ENCODE results near the gene RIT1.

The RIT1 gene, protein sequence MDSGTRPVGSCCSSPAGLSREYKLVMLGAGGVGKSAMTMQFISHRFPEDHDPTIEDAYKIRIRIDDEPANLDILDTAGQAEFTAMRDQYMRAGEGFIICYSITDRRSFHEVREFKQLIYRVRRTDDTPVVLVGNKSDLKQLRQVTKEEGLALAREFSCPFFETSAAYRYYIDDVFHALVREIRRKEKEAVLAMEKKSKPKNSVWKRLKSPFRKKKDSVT

GRCh38 chr1:155911156-155912055, at the start of gene RIT1:
RIT1 (minus strand) TSS chr1:155911349; CDS start chr1:155910761, 588 bp downstream.
- DNase-seq, result peak; percentile 92

DNA sequence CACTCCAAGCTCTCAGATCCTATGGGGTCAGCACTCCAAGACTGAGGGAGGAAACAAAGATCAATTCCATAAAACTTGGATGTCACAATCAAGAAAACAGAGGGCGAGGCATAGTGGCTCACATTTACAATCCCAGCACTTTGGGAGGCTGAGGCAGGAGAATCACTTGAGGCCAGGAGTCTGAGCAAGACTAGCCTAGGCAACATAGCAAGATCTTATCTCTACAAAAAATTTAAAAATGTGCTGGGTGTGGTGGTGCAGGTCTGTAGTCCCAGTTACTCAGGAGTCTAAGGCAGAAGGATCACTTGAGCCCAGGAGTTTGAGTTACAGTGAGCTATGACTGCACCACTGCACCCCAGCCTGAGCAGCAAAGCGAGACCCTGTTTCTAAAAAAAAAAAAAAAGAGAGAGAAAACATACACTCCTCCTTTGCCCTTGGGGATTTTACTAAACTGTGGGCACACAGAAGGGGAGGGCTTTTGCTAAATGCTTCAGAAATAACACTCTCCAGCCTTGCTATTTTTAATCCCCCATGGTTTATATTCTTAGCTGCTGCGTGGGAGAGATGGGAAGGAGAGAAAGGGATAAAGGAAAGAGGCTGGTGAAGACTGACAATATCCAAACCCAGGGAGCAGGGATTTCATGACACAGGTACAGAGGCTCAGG, 49.1 kb upstream of the RIT1 start:
- no peak for DNase-seq

DNA sequence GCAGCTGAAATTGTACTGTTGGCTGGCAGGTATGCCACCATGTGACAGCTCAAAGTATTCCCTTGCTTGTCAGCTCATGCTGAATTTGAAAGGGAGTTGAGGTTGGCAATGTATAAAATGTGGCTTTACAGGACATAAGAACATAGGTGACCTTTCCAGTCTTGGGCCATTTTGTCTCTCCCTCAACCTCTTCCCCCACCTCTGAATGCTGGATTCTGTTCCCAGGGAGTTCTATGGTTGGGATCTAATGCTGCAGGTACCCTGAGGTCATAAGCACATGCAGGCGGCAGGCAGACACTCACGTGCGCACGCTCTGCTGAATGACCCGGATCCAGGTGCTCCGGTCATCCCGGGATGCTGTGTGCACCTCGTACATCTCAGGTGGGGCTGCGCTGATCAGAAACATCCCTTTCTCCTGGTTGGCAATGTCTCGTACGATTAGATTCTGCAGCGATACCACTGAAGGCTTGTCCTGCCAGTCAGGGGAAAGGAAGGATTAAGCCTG, 46.3 kb upstream of the RIT1 start:
- DNase-seq, result no peak

DNA sequence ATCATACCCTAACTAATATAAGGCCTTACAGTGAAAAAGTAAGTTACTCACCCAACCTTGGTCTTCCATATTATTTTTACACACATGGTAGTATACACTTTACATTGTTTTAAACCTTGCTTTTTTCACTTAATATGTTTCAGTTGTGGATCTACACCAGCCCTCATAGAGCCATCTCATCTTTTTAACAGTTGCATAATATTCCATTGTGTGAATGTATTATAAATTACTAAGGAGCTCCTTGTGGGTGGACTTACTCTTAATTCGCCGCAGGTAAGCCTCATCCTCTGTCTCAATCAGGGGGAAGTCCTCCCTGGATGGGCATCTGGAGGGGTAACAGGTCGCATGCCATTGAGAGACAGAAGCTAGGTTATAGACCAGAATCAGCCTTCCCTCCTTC, 43.5 kb upstream of the RIT1 start:
- DNase-seq, result no peak

DNA sequence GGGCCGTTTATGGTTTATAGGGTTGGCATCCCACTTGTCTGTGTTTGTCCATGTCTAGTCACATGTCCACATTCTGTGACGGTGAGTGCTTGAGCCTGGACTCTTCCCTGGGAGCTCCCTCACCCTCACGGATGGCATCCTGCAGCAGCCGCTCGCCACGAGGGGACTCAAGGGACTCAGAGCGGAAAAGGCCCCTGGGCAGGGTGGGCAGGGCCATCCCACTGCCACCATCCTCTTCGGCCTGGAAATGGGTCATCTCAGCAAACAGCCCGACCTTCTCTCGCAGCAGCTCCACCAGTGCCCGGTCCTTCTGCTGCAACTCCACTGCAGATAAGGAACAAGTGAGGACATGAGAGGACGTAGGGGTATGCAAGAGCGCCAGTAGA, 41.3 kb upstream of the RIT1 start:
- no peak for DNase-seq

- no peak for DNase-seq
These were observed 40.8 kb upstream of the RIT1 start for GRCh38 chr1:155951753-155952504.

- no peak for DNase-seq
These were observed 39.7 kb upstream of the RIT1 start for GRCh38 chr1:155950829-155951228.

DNA sequence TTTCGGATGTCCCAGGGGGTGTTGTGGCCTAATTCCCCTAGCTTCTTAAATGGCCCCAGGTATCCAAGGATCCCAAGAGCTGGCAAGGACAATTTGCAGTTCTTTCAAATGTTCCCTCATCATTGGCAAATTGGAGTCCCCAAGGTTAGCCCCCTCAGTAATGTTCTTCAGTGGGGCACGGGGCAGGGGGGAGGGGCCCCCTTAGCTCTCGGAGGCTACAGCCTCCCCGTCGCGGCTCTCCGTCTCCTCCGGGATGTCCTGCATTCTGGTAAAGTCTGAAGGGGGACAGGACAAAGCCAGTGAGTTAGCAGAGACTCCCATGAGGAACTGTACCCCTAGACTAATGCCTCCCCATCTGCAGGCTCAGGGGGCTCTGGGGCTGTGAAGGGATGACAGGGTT, 36.6 kb upstream of the RIT1 start:
- DNase-seq, result no peak

DNA sequence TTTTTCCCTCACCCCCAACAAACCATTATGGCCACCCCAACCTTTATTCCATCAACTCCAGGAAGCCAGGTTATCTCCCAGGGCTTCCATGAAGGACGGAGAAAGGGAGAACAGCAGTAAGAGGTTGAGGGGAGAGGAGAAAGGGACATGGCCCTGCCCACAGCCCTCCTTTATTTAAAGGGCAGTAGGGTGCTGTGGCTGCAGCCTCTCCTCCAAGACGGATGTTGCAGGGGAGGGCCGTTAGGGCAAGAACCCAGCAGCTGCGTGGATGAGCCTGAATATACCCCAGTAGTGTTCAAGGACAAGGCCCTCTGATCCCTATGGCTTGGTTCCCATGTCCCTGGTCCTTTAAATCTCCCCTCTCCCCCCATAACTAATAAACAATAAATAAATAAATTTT, 36.1 kb upstream of the RIT1 start:
- DNase-seq, result no peak

- DNase-seq, result no peak
These were observed 35.6 kb upstream of the RIT1 start for GRCh38 chr1:155946633-155947219.

- peak; percentile 31 for DNase-seq
These were observed 33.3 kb upstream of the RIT1 start for GRCh38 chr1:155944444-155944799.

- no peak for DNase-seq
These were observed 31.5 kb upstream of the RIT1 start for GRCh38 chr1:155942578-155943141.

DNA sequence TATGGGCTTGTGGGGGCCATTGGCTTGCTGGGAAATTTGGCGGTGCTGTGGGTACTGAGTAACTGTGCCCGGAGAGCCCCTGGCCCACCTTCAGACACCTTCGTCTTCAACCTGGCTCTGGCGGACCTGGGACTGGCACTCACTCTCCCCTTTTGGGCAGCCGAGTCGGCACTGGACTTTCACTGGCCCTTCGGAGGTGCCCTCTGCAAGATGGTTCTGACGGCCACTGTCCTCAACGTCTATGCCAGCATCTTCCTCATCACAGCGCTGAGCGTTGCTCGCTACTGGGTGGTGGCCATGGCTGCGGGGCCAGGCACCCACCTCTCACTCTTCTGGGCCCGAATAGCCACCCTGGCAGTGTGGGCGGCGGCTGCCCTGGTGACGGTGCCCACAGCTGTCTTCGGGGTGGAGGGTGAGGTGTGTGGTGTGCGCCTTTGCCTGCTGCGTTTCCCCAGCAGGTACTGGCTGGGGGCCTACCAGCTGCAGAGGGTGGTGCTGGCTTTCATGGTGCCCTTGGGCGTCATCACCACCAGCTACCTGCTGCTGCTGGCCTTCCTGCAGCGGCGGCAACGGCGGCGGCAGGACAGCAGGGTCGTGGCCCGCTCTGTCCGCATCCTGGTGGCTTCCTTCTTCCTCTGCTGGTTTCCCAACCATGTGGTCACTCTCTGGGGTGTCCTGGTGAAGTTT, 30.8 kb upstream of the RIT1 start:
- DNase-seq, result no peak

GRCh38 chr1:155940993-155941844, 30.1 kb upstream of the RIT1 start, which contains the start of gene RXFP4:
RXFP4 (plus strand) TSS chr1:155941638; CDS start chr1:155941710, 72 bp downstream.
- DNase-seq, result peak; percentile 31

DNA sequence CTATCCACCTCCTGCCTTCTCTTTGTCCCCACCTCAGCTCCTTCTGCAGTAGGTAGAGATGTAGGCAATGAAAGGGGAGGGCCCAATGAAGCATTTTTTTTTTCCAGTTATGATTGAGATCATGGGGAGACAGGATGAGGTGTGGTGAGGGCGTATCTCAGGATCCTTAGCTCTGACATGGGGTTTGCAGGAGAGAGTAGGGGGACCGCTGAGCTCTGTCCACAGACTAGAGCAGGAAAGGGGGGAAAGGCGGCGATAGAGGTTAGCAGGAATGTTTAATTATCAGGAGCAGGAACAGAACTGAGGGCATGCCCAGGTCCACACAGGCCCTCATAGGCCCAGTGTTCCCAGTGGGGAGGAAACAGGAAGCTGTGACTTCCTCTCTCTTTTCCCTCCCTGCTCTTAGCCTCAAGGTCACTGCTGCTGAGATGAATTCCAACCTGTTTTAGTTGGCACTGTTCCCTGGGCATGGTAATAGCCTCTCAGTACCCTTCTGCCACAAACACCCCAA, 29.4 kb upstream of the RIT1 start:
- peak; percentile 55 for DNase-seq

DNA sequence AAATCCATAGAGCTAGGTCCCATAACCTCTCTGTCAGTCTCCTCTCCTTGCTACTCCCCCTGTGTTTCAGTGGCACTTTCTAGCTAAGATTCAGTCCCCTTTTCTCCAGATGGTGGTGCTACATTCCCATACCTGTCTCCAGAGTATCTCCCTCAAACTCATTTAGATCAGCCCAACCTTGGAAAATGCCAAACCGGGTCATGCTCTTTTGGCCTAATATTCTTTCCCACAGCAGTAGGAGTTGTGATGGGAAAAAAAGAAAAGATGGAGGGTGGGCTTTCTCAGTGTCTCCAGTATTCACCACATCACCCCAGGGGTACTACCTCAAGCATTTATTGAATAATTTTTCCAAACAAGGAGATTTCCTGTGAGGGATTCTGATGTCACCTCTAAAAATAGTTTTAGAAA, 27.1 kb upstream of the RIT1 start:
- peak; percentile 63 for DNase-seq

- no peak for DNase-seq
These were observed 23.9 kb upstream of the RIT1 start for GRCh38 chr1:155934936-155935590.

DNA sequence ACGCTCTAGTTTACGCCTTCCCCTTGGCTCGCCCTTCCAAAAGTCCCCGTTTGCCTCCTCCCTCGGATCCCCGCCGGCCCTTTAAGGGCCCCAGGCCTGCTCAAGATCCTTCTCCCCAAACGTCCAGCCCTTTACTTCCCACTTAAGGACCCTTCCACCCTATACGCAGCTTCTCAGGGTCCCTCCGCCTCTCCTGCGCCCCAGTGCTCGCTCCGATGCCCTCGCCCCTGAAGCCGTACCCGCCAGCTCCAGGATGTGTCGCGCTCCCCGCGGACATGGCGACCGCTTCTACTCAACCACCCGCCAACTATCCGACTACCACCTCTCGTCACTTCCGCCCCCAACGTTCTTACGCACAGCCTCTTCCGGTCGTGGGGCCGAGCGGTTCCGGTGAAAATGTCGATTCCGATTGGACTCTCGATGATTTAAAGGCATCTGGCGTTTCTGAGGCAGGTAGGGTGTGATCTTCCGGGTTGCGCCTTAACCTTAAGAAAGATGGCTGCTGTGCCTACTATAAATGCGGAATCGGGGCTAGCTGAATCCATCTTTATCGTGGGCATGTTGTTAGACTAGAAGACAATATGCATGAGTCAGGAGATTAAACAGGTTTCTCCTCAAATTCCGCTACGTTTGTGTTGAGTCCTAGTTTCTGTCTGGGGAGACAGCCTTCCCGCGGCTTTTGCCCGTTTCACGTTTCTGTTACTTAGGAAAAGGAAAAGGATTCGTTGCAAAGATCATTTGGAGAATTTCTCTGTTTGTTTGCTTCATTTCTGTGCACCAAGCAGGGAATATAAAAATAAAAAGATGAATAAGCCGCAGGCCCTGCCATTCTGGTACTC, 23.2 kb upstream of the RIT1 start, which contains the start of gene KHDC4:
Gene KHDC4, minus strand, starts transcription at position 317 of the 839 bp plus-strand sequence. Its CDS starts 40 bp downstream, at position 277.
- DNase-seq, result peak; percentile 99

Data from inflammatory macrophage treated with lipopolysaccharide for 4 hours (primary cell).